ENCODE data around the gene NRK.

GRCh38 chrX:105909576-105909975 is 87.2 kb downstream of the NRK start:
- TF ChIP-seq, protein P1, sequence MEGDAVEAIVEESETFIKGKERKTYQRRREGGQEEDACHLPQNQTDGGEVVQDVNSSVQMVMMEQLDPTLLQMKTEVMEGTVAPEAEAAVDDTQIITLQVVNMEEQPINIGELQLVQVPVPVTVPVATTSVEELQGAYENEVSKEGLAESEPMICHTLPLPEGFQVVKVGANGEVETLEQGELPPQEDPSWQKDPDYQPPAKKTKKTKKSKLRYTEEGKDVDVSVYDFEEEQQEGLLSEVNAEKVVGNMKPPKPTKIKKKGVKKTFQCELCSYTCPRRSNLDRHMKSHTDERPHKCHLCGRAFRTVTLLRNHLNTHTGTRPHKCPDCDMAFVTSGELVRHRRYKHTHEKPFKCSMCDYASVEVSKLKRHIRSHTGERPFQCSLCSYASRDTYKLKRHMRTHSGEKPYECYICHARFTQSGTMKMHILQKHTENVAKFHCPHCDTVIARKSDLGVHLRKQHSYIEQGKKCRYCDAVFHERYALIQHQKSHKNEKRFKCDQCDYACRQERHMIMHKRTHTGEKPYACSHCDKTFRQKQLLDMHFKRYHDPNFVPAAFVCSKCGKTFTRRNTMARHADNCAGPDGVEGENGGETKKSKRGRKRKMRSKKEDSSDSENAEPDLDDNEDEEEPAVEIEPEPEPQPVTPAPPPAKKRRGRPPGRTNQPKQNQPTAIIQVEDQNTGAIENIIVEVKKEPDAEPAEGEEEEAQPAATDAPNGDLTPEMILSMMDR (IDR thresholded peaks at IDR 0.05), result no peak
- TF ChIP-seq POLR2A (IDR thresholded peaks at IDR 0.05) (no peak), EP300 (IDR thresholded peaks at IDR 0.05) (no peak)
